ENCODE results near the gene LRBA.

The LRBA gene

GRCh38 chr4:150256225-150256620 lies 758.9 kb downstream of the LRBA start:
- 97% methylated on average over 23 of the region's 23 CpGs for WGBS

GRCh38 chr4:150255610-150256224 lies 759.4 kb downstream of the LRBA start:
- H2BK12ac ChIP-seq (ENCODE audit: low read length in 2 of 2), result no peak overlapping the region
- H3K36me3 ChIP-seq (ENCODE audit: control insufficient read depth in 1 of 2, insufficient read depth in 2 of 2, low read depth in 1 of 2, low read length in 2 of 2), result peaks cover 0 to 51% of the 10 kb centered on the region in 2 experiments
- H3K4me2 ChIP-seq (ENCODE audit: low read length, poor library complexity, severe bottlenecking), result no peak overlapping the region
- no peak overlapping the region for H3K14ac ChIP-seq (ENCODE audit: low read length in 2 of 2)
- H2AK5ac ChIP-seq (ENCODE audit: low read length, severe bottlenecking), result no peak overlapping the region
- H3K4ac ChIP-seq (ENCODE audit: low read depth in 1 of 2, low read length in 2 of 2), result no peak overlapping the region
- no peak overlapping the region for H2AFZ ChIP-seq (ENCODE audit: low read depth, low read length)
- H2BK15ac ChIP-seq (ENCODE audit: low read depth, poor library complexity, severe bottlenecking), result no peak overlapping the region
- H3K79me1 ChIP-seq (replicated peaks; ENCODE audit: low read length, poor library complexity, severe bottlenecking), result no peaks in the 10 kb centered on the region
- no peak overlapping the region for H3K27ac ChIP-seq (ENCODE audit: low read length, poor library complexity, severe bottlenecking)
- no peaks in the 10 kb centered on the region for H3K9me3 ChIP-seq (ENCODE audit: control insufficient read depth, low read length)
- H4K8ac ChIP-seq (ENCODE audit: low read length), result no peak overlapping the region
- no peaks in the 10 kb centered on the region for H3K27me3 ChIP-seq (ENCODE audit: control insufficient read depth in 1 of 2, insufficient read depth in 1 of 2, low read length in 2 of 2)
- WGBS, result 83% methylated on average over 16 of the region's 16 CpGs
- DNase-seq, result no peak
- H3K9ac ChIP-seq (ENCODE audit: low read length), result no peak overlapping the region
- no peak overlapping the region for H3K4me3 ChIP-seq (ENCODE audit: insufficient read depth in 1 of 2, low read depth in 1 of 2, low read length in 2 of 2)
- H2BK120ac ChIP-seq (ENCODE audit: low read depth, low read length), result no peak overlapping the region
- peak overlapping the region; percentile 54 for H2BK5ac ChIP-seq (ENCODE audit: low read depth, low read length, poor library complexity, severe bottlenecking)
- H4K91ac ChIP-seq (ENCODE audit: low read length), result no peak overlapping the region
- no peak overlapping the region for H3K23ac ChIP-seq (ENCODE audit: low read length in 2 of 2)
- no peak overlapping the region for H3K18ac ChIP-seq (ENCODE audit: low read depth in 1 of 2, low read length in 2 of 2)
- H3K4me1 ChIP-seq (ENCODE audit: control insufficient read depth, insufficient read depth, low read depth, low read length), result peaks cover 5% of the 10 kb centered on the region

More at GRCh38 chr4:150256225-150256620, 758.9 kb downstream of the LRBA start:
- no peak overlapping the region for H2BK5ac ChIP-seq (ENCODE audit: low read depth, low read length, poor library complexity, severe bottlenecking)
- no peak overlapping the region for H3K18ac ChIP-seq (ENCODE audit: low read depth in 1 of 2, low read length in 2 of 2)
- no peak overlapping the region for H3K27ac ChIP-seq (ENCODE audit: low read length, poor library complexity, severe bottlenecking)
- H3K9ac ChIP-seq (ENCODE audit: low read length), result no peak overlapping the region
- H3K36me3 ChIP-seq (ENCODE audit: control insufficient read depth in 1 of 2, insufficient read depth in 2 of 2, low read depth in 1 of 2, low read length in 2 of 2), result peaks cover 0 to 51% of the 10 kb centered on the region in 2 experiments
- no peak overlapping the region for H3K4me2 ChIP-seq (ENCODE audit: low read length, poor library complexity, severe bottlenecking)
- H3K4me3 ChIP-seq (ENCODE audit: insufficient read depth in 1 of 2, low read depth in 1 of 2, low read length in 2 of 2), result no peak overlapping the region
- no peak overlapping the region for H3K14ac ChIP-seq (ENCODE audit: low read length in 2 of 2)
- H4K8ac ChIP-seq (ENCODE audit: low read length), result no peak overlapping the region
- H3K4ac ChIP-seq (ENCODE audit: low read depth in 1 of 2, low read length in 2 of 2), result no peak overlapping the region
- H2BK15ac ChIP-seq (ENCODE audit: low read depth, poor library complexity, severe bottlenecking), result no peak overlapping the region
- peaks cover 6% of the 10 kb centered on the region for H3K4me1 ChIP-seq (ENCODE audit: control insufficient read depth, insufficient read depth, low read depth, low read length)
- H2BK120ac ChIP-seq (ENCODE audit: low read depth, low read length), result no peak overlapping the region
- no peaks in the 10 kb centered on the region for H3K79me1 ChIP-seq (replicated peaks; ENCODE audit: low read length, poor library complexity, severe bottlenecking)
- no peak overlapping the region for H2BK12ac ChIP-seq (ENCODE audit: low read length in 2 of 2)
- no peaks in the 10 kb centered on the region for H3K27me3 ChIP-seq (ENCODE audit: control insufficient read depth in 1 of 2, insufficient read depth in 1 of 2, low read length in 2 of 2)
- H3K23ac ChIP-seq (ENCODE audit: low read length in 2 of 2), result no peak overlapping the region
- H3K9me3 ChIP-seq (ENCODE audit: control insufficient read depth, low read length), result no peaks in the 10 kb centered on the region
- H2AFZ ChIP-seq (ENCODE audit: low read depth, low read length), result no peak overlapping the region
- H2AK5ac ChIP-seq (ENCODE audit: low read length, severe bottlenecking), result no peak overlapping the region
- H4K91ac ChIP-seq (ENCODE audit: low read length), result no peak overlapping the region
- DNase-seq, result no peak

- H3K4me2 ChIP-seq (ENCODE audit: low read length, poor library complexity, severe bottlenecking), result no peak overlapping the region
- 97% methylated on average over 18 of the region's 18 CpGs for WGBS
- H3K4ac ChIP-seq (ENCODE audit: low read depth in 1 of 2, low read length in 2 of 2), result no peak overlapping the region
- H4K8ac ChIP-seq (ENCODE audit: low read length), result no peak overlapping the region
- H3K18ac ChIP-seq (ENCODE audit: low read depth in 1 of 2, low read length in 2 of 2), result no peak overlapping the region
- H2BK15ac ChIP-seq (ENCODE audit: low read depth, poor library complexity, severe bottlenecking), result no peak overlapping the region
- no peak overlapping the region for H3K23ac ChIP-seq (ENCODE audit: low read length in 2 of 2)
- no peak overlapping the region for H4K91ac ChIP-seq (ENCODE audit: low read length)
- H3K9me3 ChIP-seq (ENCODE audit: control insufficient read depth, low read length), result no peaks in the 10 kb centered on the region
- no peak overlapping the region for H2BK120ac ChIP-seq (ENCODE audit: low read depth, low read length)
- no peak overlapping the region for H3K14ac ChIP-seq (ENCODE audit: low read length in 2 of 2)
- no peaks in the 10 kb centered on the region for H3K27me3 ChIP-seq (ENCODE audit: control insufficient read depth in 1 of 2, insufficient read depth in 1 of 2, low read length in 2 of 2)
- peaks cover 5% of the 10 kb centered on the region for H3K4me1 ChIP-seq (ENCODE audit: control insufficient read depth, insufficient read depth, low read depth, low read length)
- H3K4me3 ChIP-seq (ENCODE audit: insufficient read depth in 1 of 2, low read depth in 1 of 2, low read length in 2 of 2), result no peak overlapping the region
- H3K27ac ChIP-seq (ENCODE audit: low read length, poor library complexity, severe bottlenecking), result no peak overlapping the region
- peaks cover 0 to 51% of the 10 kb centered on the region in 2 experiments for H3K36me3 ChIP-seq (ENCODE audit: control insufficient read depth in 1 of 2, insufficient read depth in 2 of 2, low read depth in 1 of 2, low read length in 2 of 2)
- H3K79me1 ChIP-seq (replicated peaks; ENCODE audit: low read length, poor library complexity, severe bottlenecking), result no peaks in the 10 kb centered on the region
- no peak for DNase-seq
- no peak overlapping the region for H2AK5ac ChIP-seq (ENCODE audit: low read length, severe bottlenecking)
- H2AFZ ChIP-seq (ENCODE audit: low read depth, low read length), result no peak overlapping the region
- no peak overlapping the region for H2BK5ac ChIP-seq (ENCODE audit: low read depth, low read length, poor library complexity, severe bottlenecking)
- no peak overlapping the region for H2BK12ac ChIP-seq (ENCODE audit: low read length in 2 of 2)
- no peak overlapping the region for H3K9ac ChIP-seq (ENCODE audit: low read length)
Measured at GRCh38 chr4:150253965-150254630, 761.0 kb downstream of the LRBA start.

GRCh38 chr4:150253416-150253815 lies 761.7 kb downstream of the LRBA start:
- Histone ChIP-seq H2BK15ac (ENCODE audit: low read depth, poor library complexity, severe bottlenecking) (no peak overlapping the region), H2BK120ac (ENCODE audit: low read depth, low read length) (no peak overlapping the region), H3K4ac (ENCODE audit: low read depth in 1 of 2, low read length in 2 of 2) (no peak overlapping the region), H4K91ac (ENCODE audit: low read length) (no peak overlapping the region), H3K27me3 (ENCODE audit: control insufficient read depth in 1 of 2, insufficient read depth in 1 of 2, low read length in 2 of 2) (no peaks in the 10 kb centered on the region), H3K4me2 (ENCODE audit: low read length, poor library complexity, severe bottlenecking) (no peak overlapping the region), H3K4me1 (ENCODE audit: control insufficient read depth, insufficient read depth, low read depth, low read length) (peaks cover 6% of the 10 kb centered on the region), H3K14ac (ENCODE audit: low read length in 2 of 2) (no peak overlapping the region), H2AK5ac (ENCODE audit: low read length, severe bottlenecking) (no peak overlapping the region), H3K9me3 (ENCODE audit: control insufficient read depth, low read length) (no peaks in the 10 kb centered on the region), H3K23ac (ENCODE audit: low read length in 2 of 2) (no peak overlapping the region), H3K9ac (ENCODE audit: low read length) (no peak overlapping the region), H3K4me3 (ENCODE audit: insufficient read depth in 1 of 2, low read depth in 1 of 2, low read length in 2 of 2) (no peak overlapping the region), H4K8ac (ENCODE audit: low read length) (no peak overlapping the region), H3K18ac (ENCODE audit: low read depth in 1 of 2, low read length in 2 of 2) (no peak overlapping the region), H3K36me3 (ENCODE audit: control insufficient read depth in 1 of 2, insufficient read depth in 2 of 2, low read depth in 1 of 2, low read length in 2 of 2) (peaks cover 0 to 51% of the 10 kb centered on the region in 2 experiments), H2AFZ (ENCODE audit: low read depth, low read length) (no peak overlapping the region), H3K27ac (ENCODE audit: low read length, poor library complexity, severe bottlenecking) (no peak overlapping the region), H2BK5ac (ENCODE audit: low read depth, low read length, poor library complexity, severe bottlenecking) (no peak overlapping the region), H2BK12ac (ENCODE audit: low read length in 2 of 2) (no peak overlapping the region), H3K79me1 (replicated peaks; ENCODE audit: low read length, poor library complexity, severe bottlenecking) (no peaks in the 10 kb centered on the region)
- DNase-seq, result no peak
- WGBS, result 97% methylated on average over 11 of the region's 11 CpGs
